Measurements from ENCODE around the gene FADS6. TPM values are rescaled to one million over a fixed set of nuclear protein-coding genes. Genes with fewer than 3 reads are reported as not detected.

FADS6 gene
- not detected for total RNA-seq

- H3K27ac Mint-ChIP-seq, result no peak within 1 kb of the TSS
- intact Hi-C loops (cut with micrococcal nuclease), result no loop called here
- H3K4me1 Mint-ChIP-seq (ENCODE audit: low read depth), result peaks cover 2% of the 10 kb centered on the region
- H3K27me3 Mint-ChIP-seq, result peaks cover 33% of the 10 kb centered on the region
- no peaks in the 10 kb centered on the region for H3K36me3 Mint-ChIP-seq
- H3K9me3 Mint-ChIP-seq, result no peaks in the 10 kb centered on the region
- ChIA-PET CTCF (interaction anchor here (1.5 kb wide), 1 partner anchor 65 kb away, joined by 3 read pairs; no protein-coding TSS in a partner anchor), POLR2A (no interaction called here)
- H3K4me3 Mint-ChIP-seq, result no peak within 1 kb of the TSS
- no peak for DNase-seq
Measured at GRCh38 chr17:74892974-74893911, at the start of gene FADS6. FADS6 (minus strand) TSS chr17:74893633; CDS start chr17:74893595, 38 bp downstream.

GRCh38 chr17:74941128-74941725, 47.8 kb upstream of the FADS6 start:
- CTCF ChIA-PET, result no interaction called here
- no peak for DNase-seq
- Mint-ChIP-seq H3K27me3 (peaks cover 35% of the 10 kb centered on the region), H3K9me3 (no peaks in the 10 kb centered on the region), H3K4me3 (no peak overlapping the region), H3K36me3 (no peaks in the 10 kb centered on the region), H3K27ac (no peak overlapping the region), H3K4me1 (ENCODE audit: low read depth) (no peaks in the 10 kb centered on the region)
- POLR2A ChIA-PET, result no interaction called here
- intact Hi-C loops (cut with micrococcal nuclease), result no loop called here

GRCh38 chr17:74939534-74939933, 46.1 kb upstream of the FADS6 start:
- no peaks in the 10 kb centered on the region for H3K9me3 Mint-ChIP-seq
- H3K36me3 Mint-ChIP-seq, result no peaks in the 10 kb centered on the region
- POLR2A ChIA-PET, result no interaction called here
- no peak overlapping the region for H3K4me3 Mint-ChIP-seq
- no peak overlapping the region for H3K27ac Mint-ChIP-seq
- peaks cover 38% of the 10 kb centered on the region for H3K27me3 Mint-ChIP-seq
- no peak for DNase-seq
- CTCF ChIA-PET, result interaction anchor here (1.0 to 1.4 kb wide), 2 partner anchors 18 to 298 kb away, joined by 3 to 6 read pairs; no protein-coding TSS in a partner anchor
- intact Hi-C loops (cut with micrococcal nuclease), result no loop called here
- H3K4me1 Mint-ChIP-seq (ENCODE audit: low read depth), result no peaks in the 10 kb centered on the region

GRCh38 chr17:74938194-74938950, 44.9 kb upstream of the FADS6 start:
- no peak overlapping the region for H3K4me3 Mint-ChIP-seq
- no peaks in the 10 kb centered on the region for H3K9me3 Mint-ChIP-seq
- POLR2A ChIA-PET, result no interaction called here
- no peak for DNase-seq
- CTCF ChIA-PET, result no interaction called here
- H3K27ac Mint-ChIP-seq, result no peak overlapping the region
- H3K36me3 Mint-ChIP-seq, result no peaks in the 10 kb centered on the region
- intact Hi-C loops (cut with micrococcal nuclease), result no loop called here
- peaks cover 43% of the 10 kb centered on the region for H3K27me3 Mint-ChIP-seq
- H3K4me1 Mint-ChIP-seq (ENCODE audit: low read depth), result no peaks in the 10 kb centered on the region

GRCh38 chr17:74937064-74938051, 43.9 kb upstream of the FADS6 start:
- Mint-ChIP-seq H3K4me1 (ENCODE audit: low read depth) (no peaks in the 10 kb centered on the region), H3K36me3 (no peaks in the 10 kb centered on the region), H3K27me3 (peaks cover 49% of the 10 kb centered on the region), H3K9me3 (no peaks in the 10 kb centered on the region), H3K4me3 (no peak overlapping the region), H3K27ac (no peak overlapping the region)
- ChIA-PET CTCF (interaction anchor here (1.8 kb wide), 1 partner anchor 20 kb away, joined by 6 read pairs; no protein-coding TSS in a partner anchor), POLR2A (no interaction called here)
- intact Hi-C loops (cut with micrococcal nuclease), result no loop called here
- no peak for DNase-seq

GRCh38 chr17:74936470-74936799, 43.0 kb upstream of the FADS6 start:
- Mint-ChIP-seq H3K36me3 (no peaks in the 10 kb centered on the region), H3K9me3 (no peaks in the 10 kb centered on the region), H3K27ac (no peak overlapping the region), H3K4me1 (ENCODE audit: low read depth) (no peaks in the 10 kb centered on the region), H3K4me3 (no peak overlapping the region), H3K27me3 (peaks cover 44% of the 10 kb centered on the region)
- DNase-seq, result no peak
- intact Hi-C loops (cut with micrococcal nuclease), result no loop called here
- ChIA-PET CTCF (interaction anchor here (1.8 kb wide), 1 partner anchor 21 kb away, joined by 6 read pairs; no protein-coding TSS in a partner anchor), POLR2A (no interaction called here)

GRCh38 chr17:74935585-74936469, 42.4 kb upstream of the FADS6 start, which contains the start of gene OTOP3:
OTOP3 (plus strand) TSS chr17:74935898; CDS start chr17:74935922, 24 bp downstream.
- CTCF ChIA-PET, result interaction anchor here (0.9 to 1.8 kb wide), 3 partner anchors 22 to 145 kb away, joined by 3 to 6 read pairs (median 3); no protein-coding TSS in a partner anchor
- Mint-ChIP-seq H3K27me3 (peaks cover 48% of the 10 kb centered on the region), H3K36me3 (no peaks in the 10 kb centered on the region), H3K4me1 (ENCODE audit: low read depth) (no peaks in the 10 kb centered on the region), H3K9me3 (no peaks in the 10 kb centered on the region), H3K27ac (no peak within 1 kb of the TSS), H3K4me3 (no peak within 1 kb of the TSS)
- intact Hi-C loops (cut with micrococcal nuclease), result no loop called here
- POLR2A ChIA-PET, result no interaction called here
- no peak for DNase-seq

GRCh38 chr17:74935048-74935447, 41.6 kb upstream of the FADS6 start:
- no peaks in the 10 kb centered on the region for H3K9me3 Mint-ChIP-seq
- DNase-seq, result no peak
- ChIA-PET POLR2A (no interaction called here), CTCF (interaction anchor here (0.9 to 1.8 kb wide), 2 partner anchors 27 to 144 kb away, joined by 3 read pairs; no protein-coding TSS in a partner anchor)
- no peaks in the 10 kb centered on the region for H3K4me1 Mint-ChIP-seq (ENCODE audit: low read depth)
- peaks cover 55% of the 10 kb centered on the region for H3K27me3 Mint-ChIP-seq
- H3K27ac Mint-ChIP-seq, result no peak overlapping the region
- intact Hi-C loops (cut with micrococcal nuclease), result no loop called here
- H3K36me3 Mint-ChIP-seq, result no peaks in the 10 kb centered on the region
- no peak overlapping the region for H3K4me3 Mint-ChIP-seq

GRCh38 chr17:74930535-74931036, 37.2 kb upstream of the FADS6 start:
- Mint-ChIP-seq H3K9me3 (no peaks in the 10 kb centered on the region), H3K4me1 (ENCODE audit: low read depth) (no peaks in the 10 kb centered on the region), H3K4me3 (no peak overlapping the region), H3K27ac (no peak overlapping the region), H3K27me3 (peaks cover 45% of the 10 kb centered on the region), H3K36me3 (no peaks in the 10 kb centered on the region)
- CTCF ChIA-PET, result interaction anchor here (0.7 kb wide), 1 partner anchor 31 kb away, joined by 3 read pairs; no protein-coding TSS in a partner anchor
- no peak for DNase-seq
- POLR2A ChIA-PET, result no interaction called here
- intact Hi-C loops (cut with micrococcal nuclease), result no loop called here

GRCh38 chr17:74928786-74929185, 35.4 kb upstream of the FADS6 start:
- no peaks in the 10 kb centered on the region for H3K9me3 Mint-ChIP-seq
- H3K4me3 Mint-ChIP-seq, result no peak overlapping the region
- POLR2A ChIA-PET, result no interaction called here
- peaks cover 6% of the 10 kb centered on the region for H3K4me1 Mint-ChIP-seq (ENCODE audit: low read depth)
- CTCF ChIA-PET, result interaction anchor here (11.6 kb wide), 1 partner anchor 29 kb away, joined by 195 read pairs; no protein-coding TSS in a partner anchor
- no peak overlapping the region for H3K27ac Mint-ChIP-seq
- intact Hi-C loops (cut with micrococcal nuclease), result no loop called here
- no peaks in the 10 kb centered on the region for H3K36me3 Mint-ChIP-seq
- peaks cover 53% of the 10 kb centered on the region for H3K27me3 Mint-ChIP-seq
- no peak for DNase-seq

Data from activated CD4-positive, alpha-beta memory T cell treated with anti-CD3 and anti-CD28 coated beads for 36 hours (primary cell).